ENCODE data around the gene LEP. TPM values are rescaled to one million over a fixed set of nuclear protein-coding genes. Genes with fewer than 3 reads are reported as not detected.
A peak's percentile ranks its signal among the peaks of the same experiment; 100 is the strongest.

Gene LEP
- total RNA-seq, 1 experiment from 2014 or later = not detected

- no peak overlapping the region for H3K4me3 ChIP-seq (replicated peaks in 1 of 2; ENCODE audit: low read depth in 1 of 2, low read length in 2 of 2)
- no peaks in the 10 kb centered on the region for H3K9me2 ChIP-seq (ENCODE audit: insufficient read depth)
- BruUV-seq (replicated peaks) = no TSS peak
- no peaks in the 10 kb centered on the region for H3K36me3 ChIP-seq (ENCODE audit: control insufficient read depth in 1 of 2, insufficient read depth in 2 of 2, low read length in 2 of 2)
- intact Hi-C loops (cut with micrococcal nuclease) = loop anchor here (5.0 kb wide), 1 partner anchor 1404 kb away; no protein-coding TSS in a partner anchor
- RAD21 ChIA-PET (ENCODE audit: low non-redundant PET in 1 of 2, low total read pairs in 2 of 2, uncharacterized antibody in 2 of 2, unreplicated experiment in 2 of 2) = no interaction called here
- no peak overlapping the region for H3K27ac ChIP-seq (ENCODE audit: low read depth, low read length)
- H3K9ac ChIP-seq (ENCODE audit: low read length) = no peak overlapping the region
- H3K4me2 ChIP-seq (ENCODE audit: low read length) = no peak overlapping the region
- peaks cover 4% of the 10 kb centered on the region; the same call in 1 of the 2 replicates for H3K27me3 ChIP-seq (ENCODE audit: insufficient read depth, low read length)
- no peaks in the 10 kb centered on the region for H3K4me1 ChIP-seq (ENCODE audit: control insufficient read depth in 1 of 2, insufficient read depth in 2 of 2, low read length in 2 of 2)
- POLR2A ChIA-PET = no interaction called here
- DNase-seq (ENCODE audit: low read depth, low spot score) = no peak
- ATAC-seq = no peak
- H4K20me1 ChIP-seq (ENCODE audit: insufficient read depth) = no peaks in the 10 kb centered on the region
- H3K9me3 ChIP-seq (ENCODE audit: control insufficient read depth in 1 of 2, insufficient read depth in 1 of 2, low read depth in 1 of 2, low read length in 2 of 2) = no peaks in the 10 kb centered on the region
- H3K79me2 ChIP-seq (ENCODE audit: insufficient read depth, low read length) = no peaks in the 10 kb centered on the region
- TF ChIP-seq CEBPB (IDR thresholded peaks at IDR 0.05; ENCODE audit: low read depth) (no peak), ZBTB33 (IDR thresholded peaks at IDR 0.05; ENCODE audit: extremely low read depth, insufficient replicate concordance, low read length) (no peak), ZFX (IDR thresholded peaks at IDR 0.05) (no peak), POLR2AphosphoS5 (IDR thresholded peaks at IDR 0.05; ENCODE audit: low read depth, low read length) (no peak), RAD21 (IDR thresholded peaks at IDR 0.05; ENCODE audit: low read depth) (peak; percentile 17; the same call in 1 of the 2 replicates), EZH2phosphoT487 (IDR thresholded peaks at IDR 0.05; ENCODE audit: borderline replicate concordance) (no peak)
- CTCF ChIA-PET = no interaction called here
- H2AFZ ChIP-seq (ENCODE audit: low read depth, low read length, poor library complexity, severe bottlenecking) = no peak overlapping the region
These were observed 34.9 kb upstream of the LEP start for GRCh38 chr7:128206017-128206746.
